T-cell (primary cell): ENCODE data around the gene SPATS2. TPM values are rescaled to one million over a fixed set of nuclear protein-coding genes. Genes with fewer than 3 reads are reported as not detected.
"Not testable (repeated sequence)": the region's sequence is repeated elsewhere in the genome, so short reads cannot be mapped to it uniquely, and the experiment has no call there.

Source experiments
- ATAC-seq, 4 experiments: fragments of 200-7000 bp in 3 of 4; fragments of 150-1000 bp in 1 of 4; cut with Tn5 transposase; replicated peaks in 1 of 4; 1 replicate in 3 of 4; 2 replicates in 1 of 4; pipeline ENCODE4 v1.10.0; 2021; ENCODE audit warnings: moderate library complexity in 3 of 4, mild to moderate bottlenecking in 2 of 4, moderate number of reproducible peaks in 1 of 4
- CTCF ChIA-PET, 2 donors: fragments of 300-600 bp; sonication (Branson Sonifier 250); formaldehyde crosslinking; loops; one replicate each; lab custom pipeline; 2022; ENCODE audit warnings: antibody characterized with exemption in 2 of 2; lab: Charles Lee
- POLR2A ChIA-PET, 2 donors: fragments of 300-600 bp; sonication (Branson Sonifier 250); formaldehyde crosslinking; loops; one replicate each; lab custom pipeline; 2022; ENCODE audit warnings: antibody characterized with exemption in 2 of 2; lab: Charles Lee
- DNase-seq, 35 experiments: peaks; one replicate each; pipeline versions ENCODE4 v3.0.0 to v3.0.0-alpha.2; 2013 to 2023
- H3K27ac ChIP-seq: one replicate; pipeline ENCODE4 v1.5.1; 2013; ENCODE audit warnings: low read length
- H3K27me3 ChIP-seq, 2 experiments: replicated peaks in 1 of 2; 1 replicate in 1 of 2; 2 replicates in 1 of 2; pipeline versions ENCODE4 v1.6.1 to v1.7.0; 2013; ENCODE audit warnings: low read length in 1 of 2, mixed read lengths in 1 of 2; ENCODE audit not compliant: control insufficient read depth in 2 of 2, insufficient read depth in 2 of 2; ENCODE audit errors: extremely low read depth in 1 of 2
- H3K36me3 ChIP-seq, 2 donors: 1 replicate in 1 of 2; 2 replicates in 1 of 2; pipeline versions ENCODE4 v1.6.1 to v1.7.0; 2013; ENCODE audit warnings: low read length in 1 of 2; ENCODE audit not compliant: control insufficient read depth in 2 of 2, insufficient read depth in 1 of 2; ENCODE audit errors: extremely low read depth in 1 of 2
- H3K4me1 ChIP-seq, 2 experiments: 1 replicate in 1 of 2; 2 replicates in 1 of 2; pipeline versions ENCODE4 v1.6.1 to v1.7.0; 2013; ENCODE audit warnings: low read length in 2 of 2, mixed read lengths in 1 of 2; ENCODE audit not compliant: insufficient read depth in 2 of 2, control insufficient read depth in 1 of 2; ENCODE audit errors: extremely low read depth in 1 of 2
- H3K4me3 ChIP-seq, 2 donors: 1 replicate in 1 of 2; 2 replicates in 1 of 2; pipeline versions ENCODE4 v1.5.1 to v1.7.0; 2013; ENCODE audit warnings: mild to moderate bottlenecking in 2 of 2, low read length in 1 of 2, moderate library complexity in 1 of 2; ENCODE audit not compliant: control insufficient read depth in 1 of 2; ENCODE audit errors: extremely low read depth in 1 of 2
- H3K9me3 ChIP-seq: 2 replicates; pipeline ENCODE4 v1.7.0; 2013
- H3K27ac Mint-ChIP-seq, 2 donors: one replicate each; pipeline ENCODE4 v1.8.0; 2020 to 2021; ENCODE audit warnings: mild to moderate bottlenecking in 2 of 2, mixed read lengths in 2 of 2
- H3K27me3 Mint-ChIP-seq, 2 donors: one replicate each; pipeline ENCODE4 v1.8.0; 2021 to 2022; ENCODE audit warnings: mixed read lengths in 2 of 2
- H3K36me3 Mint-ChIP-seq: one replicate; pipeline ENCODE4 v1.8.0; 2021; ENCODE audit warnings: mixed read lengths
- H3K4me1 Mint-ChIP-seq, 3 donors: one replicate each; pipeline ENCODE4 v1.8.0; 2020 to 2022; ENCODE audit warnings: mixed read lengths in 3 of 3, mild to moderate bottlenecking in 1 of 3
- H3K4me3 Mint-ChIP-seq, 3 donors: one replicate each; pipeline ENCODE4 v1.8.0; 2020 to 2022; ENCODE audit warnings: mild to moderate bottlenecking in 3 of 3, mixed read lengths in 3 of 3, moderate library complexity in 3 of 3
- H3K9me3 Mint-ChIP-seq, 3 donors: one replicate each; pipeline ENCODE4 v1.8.0; 2020 to 2022; ENCODE audit warnings: mixed read lengths in 3 of 3
- WGBS: methylation state at CpG from one replicate; pipeline ENCODE4 v1.1.5; 2013; ENCODE audit warnings: missing lambda C conversion rate; ENCODE audit not compliant: insufficient coverage; 5-methylcytosine and 5-hydroxymethylcytosine counted together
- total RNA-seq, 35 experiments: library from RNA in 6 of 35; stranded (reverse) in 6 of 35; fragments of 120-200 nt in 1 of 35; gene quantifications; one replicate each; pipeline versions ENCODE4 v1.2.1 to v1.2.4 and lab custom pipeline; 2013 to 2026

The SPATS2 gene
- total RNA-seq, 5 donors from 2014 or later (not counting 1 experiment from before 2014, with no cell fraction given) = 5.4 to 11.4 (median 7.4) TPM

GRCh38 chr12:49507139-49507538 lies 139.9 kb downstream of the SPATS2 start:
- CTCF ChIA-PET = interaction anchor here in 1 of 2 donors (1.5 to 8.3 kb wide), 2 partner anchors 149 kb away, joined by 4 to 209 read pairs; no protein-coding TSS in a partner anchor
- H3K27ac Mint-ChIP-seq = no peak overlapping the region
- peaks cover 0 to 4% of the 10 kb centered on the region in 2 experiments for H3K4me1 ChIP-seq

DNA sequence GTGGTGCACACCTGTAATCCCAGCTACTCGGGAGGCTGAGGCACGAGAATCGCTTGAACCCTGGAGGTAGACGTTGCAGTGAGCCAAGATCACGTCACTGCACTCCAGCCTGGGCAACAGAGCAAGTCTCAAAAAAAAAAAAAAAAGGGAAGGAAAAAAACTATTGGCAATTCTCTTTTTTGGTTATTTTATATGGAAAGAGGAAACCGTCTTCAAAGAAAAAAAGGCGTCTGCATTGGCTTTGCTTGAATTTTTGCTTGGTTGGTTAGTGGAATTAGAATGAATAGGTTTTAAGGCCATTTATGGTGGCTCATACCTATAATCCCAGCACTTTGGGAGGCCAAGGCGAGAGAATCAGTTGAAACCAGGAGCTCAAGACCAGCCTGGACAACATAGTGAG lies 142.4 kb downstream of the SPATS2 start:
- DNase-seq, H3K4me1 Mint-ChIP-seq, H3K4me1 ChIP-seq, H3K36me3 Mint-ChIP-seq, H3K27ac ChIP-seq, H3K36me3 ChIP-seq, H3K27me3 Mint-ChIP-seq, H3K4me3 ChIP-seq, H3K9me3 Mint-ChIP-seq, H3K27me3 ChIP-seq, H3K27ac Mint-ChIP-seq, H3K4me3 Mint-ChIP-seq, H3K9me3 ChIP-seq, ATAC-seq: not testable (repeated sequence)
- ChIA-PET CTCF (interaction anchor here (0.7 to 8.3 kb wide), 7 partner anchors 8 to 1455 kb away, joined by 3 to 209 read pairs (median 3); partner anchors contain the start of gene PRPH (in 1 of the 2)), POLR2A (interaction anchor here (0.6 to 0.7 kb wide), 3 partner anchors 41 to 146 kb away, joined by 3 to 10 read pairs (median 4); no protein-coding TSS in a partner anchor)
- WGBS = 98% methylated on average over 5 of the region's 8 CpGs

More at GRCh38 chr12:49507139-49507538, 139.9 kb downstream of the SPATS2 start:
- ATAC-seq (no peak), DNase-seq (no peak)
- no peaks in the 10 kb centered on the region for H3K27me3 Mint-ChIP-seq
- peaks cover 4 to 9% (median 9%) of the 10 kb centered on the region in 3 donors for H3K4me1 Mint-ChIP-seq
- Histone ChIP-seq H3K27ac (no peak overlapping the region), H3K27me3 (no peaks in the 10 kb centered on the region), H3K4me3 (no peak overlapping the region), H3K36me3 (no peaks in the 10 kb centered on the region), H3K9me3 (no peaks in the 10 kb centered on the region)
- H3K9me3 Mint-ChIP-seq = no peaks in the 10 kb centered on the region
- 90% methylated on average over 2 of the region's 4 CpGs for WGBS
- POLR2A ChIA-PET = no interaction called here
- peaks cover 10% of the 10 kb centered on the region for H3K36me3 Mint-ChIP-seq
- no peak overlapping the region for H3K4me3 Mint-ChIP-seq

- Mint-ChIP-seq H3K36me3 (peaks cover under 1% of the 10 kb centered on the region), H3K4me1 (peaks cover 0 to 2% (median 0%) of the 10 kb centered on the region in 3 donors), H3K27me3 (no peaks in the 10 kb centered on the region), H3K4me3 (no peak overlapping the region), H3K9me3 (no peaks in the 10 kb centered on the region), H3K27ac (no peak overlapping the region)
- ChIA-PET CTCF (interaction anchor here (0.6 to 8.3 kb wide), 8 partner anchors 9 to 260 kb away, joined by 3 to 209 read pairs (median 8); partner anchors contain the start of gene SPATS2 (in 1 of the 2)), POLR2A (interaction anchor here in 1 of 2 donors (0.6 kb wide), 1 partner anchor 150 kb away, joined by 3 read pairs; no protein-coding TSS in a partner anchor)
- H3K36me3 ChIP-seq = no peaks in the 10 kb centered on the region
- peaks cover 0 to 2% of the 10 kb centered on the region in 2 experiments for H3K4me1 ChIP-seq
- no peaks in the 10 kb centered on the region for H3K9me3 ChIP-seq
- no peaks in the 10 kb centered on the region for H3K27me3 ChIP-seq
- ATAC-seq (no peak), DNase-seq (no peak)
- no peak overlapping the region for H3K4me3 ChIP-seq
- H3K27ac ChIP-seq = no peak overlapping the region
Measured at GRCh38 chr12:49511410-49511809, 144.1 kb downstream of the SPATS2 start.

DNA sequence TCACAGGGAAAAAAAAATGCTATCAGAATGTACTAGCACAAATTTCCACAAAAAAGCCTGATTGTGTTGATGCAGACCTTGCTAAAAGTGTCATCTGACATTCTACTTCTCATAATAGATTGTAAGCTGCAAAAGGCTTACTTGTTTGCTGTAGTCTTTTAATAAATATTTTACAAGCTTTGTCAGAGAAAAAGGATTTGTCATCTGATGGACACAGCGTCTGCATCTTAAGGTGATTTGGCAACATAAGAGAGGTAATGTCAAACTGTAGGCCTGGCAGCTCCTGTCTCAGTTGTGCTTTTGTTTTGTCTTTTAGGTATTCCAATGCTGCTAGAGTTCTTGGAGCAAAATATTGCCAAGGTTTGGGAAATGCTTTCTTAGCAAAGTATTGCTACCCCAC lies 145.3 kb downstream of the SPATS2 start:
- Mint-ChIP-seq H3K4me1 (peaks cover 0 to 2% (median 0%) of the 10 kb centered on the region in 3 donors), H3K27me3 (no peaks in the 10 kb centered on the region), H3K4me3 (no peak overlapping the region), H3K9me3 (no peaks in the 10 kb centered on the region), H3K36me3 (no peaks in the 10 kb centered on the region), H3K27ac (no peak overlapping the region)
- H3K4me1 ChIP-seq = peaks cover 0 to 2% of the 10 kb centered on the region in 2 experiments
- no peak overlapping the region for H3K4me3 ChIP-seq
- DNase-seq = no peak
- no peaks in the 10 kb centered on the region for H3K9me3 ChIP-seq
- WGBS = 82% methylated on average over 1 of the region's 1 CpG
- ChIA-PET POLR2A (interaction anchor here in 1 of 2 donors (0.7 kb wide), 1 partner anchor 154 kb away, joined by 8 read pairs; no protein-coding TSS in a partner anchor), CTCF (interaction anchor here (0.8 to 8.3 kb wide), 9 partner anchors 16 to 224 kb away, joined by 3 to 209 read pairs (median 9); partner anchors contain the start of genes DNAJC22 (in 1 of the 2) and TROAP (in 1 of the 2))
- no peaks in the 10 kb centered on the region for H3K27me3 ChIP-seq
- no peak overlapping the region for H3K27ac ChIP-seq
- H3K36me3 ChIP-seq = no peaks in the 10 kb centered on the region
- ATAC-seq = no peak

GRCh38 chr12:49515266-49515665 lies 148.0 kb downstream of the SPATS2 start:
- peaks cover 0 to 2% (median 0%) of the 10 kb centered on the region in 3 donors for H3K4me1 Mint-ChIP-seq
- H3K9me3 Mint-ChIP-seq = no peaks in the 10 kb centered on the region
- ATAC-seq (no peak), DNase-seq (no peak)
- CTCF ChIA-PET = interaction anchor here (0.6 to 8.3 kb wide), 12 partner anchors 20 to 226 kb away, joined by 3 to 209 read pairs (median 12); partner anchors contain the start of genes DNAJC22 (in 1 of the 2) and SPATS2 (in 1 of the 2)
- H3K27ac ChIP-seq = no peak overlapping the region
- no peaks in the 10 kb centered on the region for H3K36me3 ChIP-seq
- H3K27ac Mint-ChIP-seq = no peak overlapping the region
- H3K4me3 ChIP-seq = no peak overlapping the region
- H3K4me1 ChIP-seq = peaks cover 0 to 2% of the 10 kb centered on the region in 2 experiments
- no peaks in the 10 kb centered on the region for H3K9me3 ChIP-seq
- 83% methylated on average over 1 of the region's 5 CpGs for WGBS
- no peaks in the 10 kb centered on the region for H3K27me3 ChIP-seq
- no peaks in the 10 kb centered on the region for H3K27me3 Mint-ChIP-seq
- no peak overlapping the region for H3K4me3 Mint-ChIP-seq
- POLR2A ChIA-PET = interaction anchor here in 1 of 2 donors (0.6 kb wide), 1 partner anchor 104 kb away, joined by 3 read pairs; no protein-coding TSS in a partner anchor
- no peaks in the 10 kb centered on the region for H3K36me3 Mint-ChIP-seq

DNA sequence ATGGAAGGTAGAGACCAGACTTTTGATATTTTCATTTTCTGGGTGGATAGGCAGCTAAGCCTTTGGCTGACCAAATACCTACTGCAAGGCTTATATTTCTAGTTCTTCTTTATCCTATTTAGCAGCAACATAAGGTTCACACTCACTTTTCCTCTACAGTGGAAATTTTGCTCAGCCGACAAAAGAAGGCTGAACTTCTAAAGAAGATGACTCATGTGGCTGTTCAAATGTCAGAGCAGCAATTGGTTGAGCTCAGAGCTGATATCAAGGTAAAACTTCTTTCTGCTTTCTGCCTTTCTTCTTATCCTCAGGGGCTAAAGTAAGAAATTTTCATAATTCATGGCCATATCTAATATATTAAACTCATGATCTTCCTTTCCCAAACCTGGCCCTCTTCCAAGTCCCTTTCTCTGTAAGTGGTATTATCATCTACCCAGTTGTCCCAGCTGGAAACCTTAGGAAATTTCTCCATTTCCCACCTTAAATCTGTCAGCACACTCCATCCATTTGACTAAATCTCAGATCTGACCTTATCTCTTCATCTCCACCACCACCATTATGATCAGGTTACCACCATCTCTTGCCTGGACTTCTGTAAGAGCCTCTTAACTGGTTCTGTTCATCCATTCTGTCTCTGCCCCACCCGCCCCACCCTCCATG lies 151.8 kb downstream of the SPATS2 start:
- Histone ChIP-seq H3K9me3 (no peaks in the 10 kb centered on the region), H3K27me3 (no peaks in the 10 kb centered on the region), H3K27ac (no peak overlapping the region), H3K36me3 (no peaks in the 10 kb centered on the region), H3K4me3 (no peak overlapping the region), H3K4me1 (no peaks in the 10 kb centered on the region)
- WGBS = no CpG with 5 or more reads among the region's 2 CpGs
- H3K36me3 Mint-ChIP-seq = peaks cover 9% of the 10 kb centered on the region
- no peak overlapping the region for H3K4me3 Mint-ChIP-seq
- ATAC-seq = no peak
- no peaks in the 10 kb centered on the region for H3K9me3 Mint-ChIP-seq
- H3K27me3 Mint-ChIP-seq = no peaks in the 10 kb centered on the region
- ChIA-PET POLR2A (no interaction called here), CTCF (interaction anchor here (0.6 to 3.3 kb wide), 5 partner anchors 161 to 235 kb away, joined by 3 to 19 read pairs (median 3); no protein-coding TSS in a partner anchor)
- no peaks in the 10 kb centered on the region for H3K4me1 Mint-ChIP-seq
- DNase-seq = no peak
- no peak overlapping the region for H3K27ac Mint-ChIP-seq
